T-helper 1 cell treated with Interleukin-12 subunit alpha and Interleukin-12 subunit beta and Interleukin-4 antibody, amounts not matched to agents 30 μg/mL and 1 μg/mL, for 36 hours (primary cell): Measurements from ENCODE around the gene MTHFD1L.

Source experiments
- H3K27ac Mint-ChIP-seq: one replicate; pipeline ENCODE4 v1.8.0; 2021; ENCODE audit warnings: mild to moderate bottlenecking, mixed read lengths
- H3K27me3 Mint-ChIP-seq: one replicate; pipeline ENCODE4 v1.8.0; 2021; ENCODE audit warnings: low read depth, mixed read lengths
- H3K36me3 Mint-ChIP-seq: one replicate; pipeline ENCODE4 v1.8.0; 2021; ENCODE audit warnings: low read depth, mixed read lengths
- H3K4me1 Mint-ChIP-seq: one replicate; pipeline ENCODE4 v1.8.0; 2021; ENCODE audit warnings: low read depth, mixed read lengths
- H3K4me3 Mint-ChIP-seq: one replicate; pipeline ENCODE4 v1.8.0; 2021; ENCODE audit warnings: mild to moderate bottlenecking, moderate library complexity, mixed read lengths
- H3K9me3 Mint-ChIP-seq: one replicate; pipeline ENCODE4 v1.8.0; 2021; ENCODE audit warnings: mixed read lengths

Gene MTHFD1L

DNA sequence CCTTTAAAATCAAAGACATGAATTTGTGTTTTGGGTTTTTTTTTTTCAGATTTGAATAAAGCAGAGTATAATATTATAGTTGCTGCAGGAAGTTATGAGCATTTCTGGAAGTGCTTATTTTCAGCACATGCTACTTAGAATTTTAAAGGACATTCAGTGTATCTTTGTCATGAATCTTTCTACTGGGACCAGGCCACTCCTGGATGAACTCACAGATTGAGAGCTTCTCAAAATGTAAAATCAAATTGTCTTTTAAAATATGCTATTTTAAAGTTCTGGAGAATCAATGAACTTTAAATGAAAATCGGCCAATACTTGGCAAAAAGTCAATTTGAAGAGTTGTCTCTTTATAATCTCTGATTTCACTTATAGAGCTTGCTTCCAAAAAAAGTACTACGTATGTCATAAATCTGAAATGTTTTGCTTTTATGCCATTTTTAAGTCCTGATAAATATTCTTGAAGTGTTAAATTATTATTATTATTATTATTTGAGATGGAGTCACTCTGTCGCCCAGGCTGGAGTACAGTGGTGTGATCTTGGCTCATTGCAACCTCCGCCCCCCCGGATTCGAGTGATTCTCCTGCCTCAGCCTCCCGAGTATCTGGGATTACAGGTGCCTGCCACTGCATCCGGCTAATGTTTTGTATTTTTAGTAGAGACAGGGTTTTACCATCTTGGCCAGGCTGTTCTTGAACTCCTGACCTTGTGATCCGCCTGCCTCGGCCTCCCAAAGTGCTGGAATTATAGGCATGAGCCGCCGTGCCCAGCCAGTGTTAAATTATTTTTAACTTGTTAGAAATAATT is 198.5 kb downstream of the MTHFD1L start:
- H3K27ac Mint-ChIP-seq, result no peak overlapping the region
- no peaks in the 10 kb centered on the region for H3K4me1 Mint-ChIP-seq
- H3K27me3 Mint-ChIP-seq, result no peaks in the 10 kb centered on the region
- H3K4me3 Mint-ChIP-seq, result no peak overlapping the region
- H3K9me3 Mint-ChIP-seq, result no peaks in the 10 kb centered on the region
- H3K36me3 Mint-ChIP-seq, result peaks cover 4% of the 10 kb centered on the region

DNA sequence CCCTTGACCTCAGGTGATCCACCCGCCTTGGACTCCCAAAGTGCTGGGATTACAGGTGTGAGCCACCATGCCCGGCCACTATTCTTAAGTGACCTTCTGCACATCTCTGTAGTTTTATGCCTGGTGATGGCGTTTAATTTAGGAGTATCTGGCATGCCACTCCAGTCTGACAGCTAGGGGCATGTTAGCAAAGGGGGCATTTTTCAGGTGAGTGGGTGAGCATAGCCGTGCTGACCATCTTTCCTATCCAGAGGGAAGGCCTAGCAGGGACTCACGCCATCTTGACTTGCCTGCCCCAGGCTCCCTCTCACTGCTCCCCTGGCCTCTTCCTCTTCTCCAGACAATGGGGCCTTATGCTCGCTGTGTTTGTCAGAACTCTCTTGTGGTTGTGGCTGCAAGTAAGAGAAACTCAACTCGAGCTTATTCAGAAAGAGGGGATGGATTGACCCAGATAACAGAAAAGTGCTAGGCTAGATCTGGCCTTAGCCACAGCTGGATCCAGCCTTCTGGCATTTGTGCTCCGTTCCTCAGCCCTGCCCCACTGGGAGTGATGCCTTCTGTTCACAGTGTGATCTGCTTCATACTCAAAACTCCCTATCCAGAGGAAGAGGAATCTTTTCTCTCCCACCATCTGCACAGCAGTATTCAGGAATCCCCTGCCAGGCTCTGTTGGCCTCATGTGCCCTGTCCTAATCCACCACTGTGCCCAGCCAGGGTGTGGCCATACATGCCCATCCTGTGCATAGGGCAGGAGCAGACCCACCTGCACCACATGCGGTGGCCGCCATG is 199.7 kb downstream of the MTHFD1L start:
- Mint-ChIP-seq H3K27ac (no peak overlapping the region), H3K27me3 (no peaks in the 10 kb centered on the region), H3K36me3 (peaks cover 9% of the 10 kb centered on the region), H3K4me1 (no peaks in the 10 kb centered on the region), H3K4me3 (no peak overlapping the region), H3K9me3 (no peaks in the 10 kb centered on the region)

DNA sequence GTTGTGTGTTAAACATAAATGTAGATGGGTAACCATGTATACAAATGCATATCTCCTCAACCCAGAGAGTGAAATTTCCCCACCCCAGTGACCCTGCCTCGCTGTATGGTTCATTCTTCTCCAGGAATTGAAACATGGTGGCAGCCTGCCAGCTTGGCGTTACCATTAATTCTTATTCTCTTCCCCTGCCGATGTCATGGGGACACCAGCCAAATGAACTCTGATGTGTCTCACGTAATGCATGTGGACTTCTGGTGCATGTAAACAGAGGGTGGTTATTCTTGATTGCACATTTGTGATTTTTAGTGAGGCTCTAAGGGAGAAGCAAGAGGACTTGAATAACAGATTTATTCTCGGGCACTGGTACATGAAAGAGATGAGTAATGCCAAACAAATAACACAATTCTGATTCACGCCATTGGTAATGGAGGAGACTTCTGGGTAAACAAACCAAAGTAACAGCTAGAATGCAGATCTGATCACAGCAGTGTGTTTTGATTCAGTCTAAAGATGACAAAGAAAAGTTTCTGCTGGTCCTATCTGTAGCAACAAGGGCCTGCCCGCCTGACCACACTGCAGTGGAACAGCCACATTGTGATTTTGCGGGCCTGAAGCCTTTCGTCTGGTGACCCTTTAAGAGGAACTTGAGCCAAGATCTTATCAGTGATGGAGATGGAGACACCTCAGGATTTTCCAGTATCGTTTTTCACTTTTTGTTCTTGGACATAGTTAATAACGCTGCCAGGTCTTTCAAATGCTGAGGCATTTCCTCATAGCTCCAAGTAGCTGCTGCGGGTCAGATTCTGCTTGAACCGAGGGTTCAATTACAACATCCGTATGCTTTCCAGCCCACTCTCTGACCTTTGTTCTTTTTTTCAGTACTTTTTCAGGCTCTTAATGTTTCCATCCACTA is 202.4 kb downstream of the MTHFD1L start:
- H3K27me3 Mint-ChIP-seq, result no peaks in the 10 kb centered on the region
- peaks cover 18% of the 10 kb centered on the region for H3K36me3 Mint-ChIP-seq
- no peaks in the 10 kb centered on the region for H3K9me3 Mint-ChIP-seq
- H3K4me3 Mint-ChIP-seq, result no peak overlapping the region
- no peak overlapping the region for H3K27ac Mint-ChIP-seq
- H3K4me1 Mint-ChIP-seq, result peaks cover 2% of the 10 kb centered on the region

DNA sequence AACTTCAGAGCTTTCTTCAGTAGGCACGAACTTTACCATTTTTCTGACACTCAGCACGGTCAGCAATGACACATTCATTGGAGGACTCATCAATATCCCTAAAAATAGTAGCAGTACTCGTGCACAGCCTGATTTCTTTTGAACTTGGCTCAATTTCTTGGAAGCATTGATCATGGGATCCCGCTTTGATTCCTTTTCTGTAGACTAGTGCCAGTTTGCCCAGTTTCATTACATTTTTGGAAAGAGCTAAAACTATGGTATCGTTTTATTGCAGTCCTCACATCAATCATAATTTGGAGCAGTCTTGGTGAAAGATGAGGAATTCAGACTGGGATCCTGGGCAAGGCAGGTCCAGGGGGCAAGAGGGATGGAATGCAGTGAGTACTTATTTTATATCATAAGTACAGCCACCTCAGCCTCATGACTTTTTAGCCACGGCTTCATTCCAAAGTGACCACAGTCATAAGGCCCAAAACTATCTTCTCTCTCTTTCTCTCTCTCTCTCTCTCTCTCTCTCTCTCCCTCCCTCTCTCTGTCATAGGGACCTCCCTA is 203.3 kb downstream of the MTHFD1L start:
- no peaks in the 10 kb centered on the region for H3K27me3 Mint-ChIP-seq
- H3K27ac Mint-ChIP-seq, result no peak overlapping the region
- H3K4me3 Mint-ChIP-seq, result no peak overlapping the region
- H3K4me1 Mint-ChIP-seq, result peaks cover 2% of the 10 kb centered on the region
- peaks cover 21% of the 10 kb centered on the region for H3K36me3 Mint-ChIP-seq
- no peaks in the 10 kb centered on the region for H3K9me3 Mint-ChIP-seq

DNA sequence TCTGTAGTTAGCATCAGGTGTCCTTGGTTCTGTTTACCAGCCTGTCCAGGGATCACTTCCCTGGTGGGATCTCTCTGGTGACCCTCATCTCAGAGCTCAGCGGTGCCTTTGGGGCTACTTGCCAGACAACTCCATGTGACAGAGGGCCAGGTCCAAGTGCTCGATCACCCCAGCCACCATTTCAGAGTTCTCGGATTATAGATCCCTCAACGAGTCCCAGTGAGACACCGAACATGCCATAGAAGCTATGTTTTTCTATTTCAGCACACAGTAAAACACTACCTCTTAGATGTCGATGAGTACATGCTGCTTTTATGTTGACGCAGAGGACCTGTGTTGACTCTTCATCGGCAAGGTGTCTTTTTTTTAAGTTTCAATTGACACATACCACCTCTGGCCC is 204.1 kb downstream of the MTHFD1L start:
- peaks cover 21% of the 10 kb centered on the region for H3K36me3 Mint-ChIP-seq
- H3K4me3 Mint-ChIP-seq, result no peak overlapping the region
- no peaks in the 10 kb centered on the region for H3K27me3 Mint-ChIP-seq
- H3K4me1 Mint-ChIP-seq, result peaks cover 2% of the 10 kb centered on the region
- no peak overlapping the region for H3K27ac Mint-ChIP-seq
- no peaks in the 10 kb centered on the region for H3K9me3 Mint-ChIP-seq

DNA sequence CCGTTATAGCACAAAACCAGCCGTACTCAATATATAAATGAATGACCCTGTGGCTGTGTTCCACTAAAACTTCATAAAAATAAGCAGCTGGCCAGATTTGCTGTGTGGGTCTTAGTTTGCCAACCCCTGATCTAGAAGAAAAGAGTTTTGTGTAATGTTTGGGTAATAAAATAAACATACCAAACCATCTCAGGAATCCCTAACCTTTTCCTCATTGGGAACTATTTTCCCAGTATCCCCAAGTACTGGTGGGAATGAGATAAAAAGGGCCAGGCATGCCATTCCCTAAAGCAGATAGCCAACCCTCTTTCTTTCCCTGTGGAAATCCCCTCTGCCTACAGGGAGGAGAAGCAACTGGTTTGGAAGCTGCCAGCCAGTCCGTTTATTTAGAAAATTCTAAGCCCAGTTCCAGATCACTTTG is 205.1 kb downstream of the MTHFD1L start:
- Mint-ChIP-seq H3K27me3 (no peaks in the 10 kb centered on the region), H3K27ac (no peak overlapping the region), H3K4me1 (peaks cover 2% of the 10 kb centered on the region), H3K36me3 (peaks cover 21% of the 10 kb centered on the region), H3K9me3 (no peaks in the 10 kb centered on the region), H3K4me3 (no peak overlapping the region)

DNA sequence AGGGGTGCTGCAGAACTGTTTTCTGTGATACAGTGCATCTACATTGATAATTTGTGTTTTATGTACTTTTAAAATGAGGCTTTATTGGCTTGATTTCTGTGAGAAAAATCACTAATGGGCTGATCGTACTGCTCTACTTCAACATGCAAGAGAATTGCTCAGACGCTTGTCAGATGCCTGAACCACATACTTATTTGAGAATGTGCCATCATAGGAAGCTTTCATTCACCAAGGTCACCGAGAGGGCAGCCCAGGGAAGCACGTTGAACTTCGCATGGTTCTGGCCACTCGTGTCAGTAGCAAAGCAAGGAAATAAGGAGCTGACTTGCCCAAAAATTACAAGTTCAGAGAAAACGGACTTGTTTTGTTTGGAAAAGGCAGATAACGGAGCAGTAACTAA is 205.8 kb downstream of the MTHFD1L start:
- no peak overlapping the region for H3K4me3 Mint-ChIP-seq
- no peak overlapping the region for H3K27ac Mint-ChIP-seq
- H3K4me1 Mint-ChIP-seq, result peaks cover 2% of the 10 kb centered on the region
- no peaks in the 10 kb centered on the region for H3K9me3 Mint-ChIP-seq
- peaks cover 21% of the 10 kb centered on the region for H3K36me3 Mint-ChIP-seq
- H3K27me3 Mint-ChIP-seq, result no peaks in the 10 kb centered on the region

DNA sequence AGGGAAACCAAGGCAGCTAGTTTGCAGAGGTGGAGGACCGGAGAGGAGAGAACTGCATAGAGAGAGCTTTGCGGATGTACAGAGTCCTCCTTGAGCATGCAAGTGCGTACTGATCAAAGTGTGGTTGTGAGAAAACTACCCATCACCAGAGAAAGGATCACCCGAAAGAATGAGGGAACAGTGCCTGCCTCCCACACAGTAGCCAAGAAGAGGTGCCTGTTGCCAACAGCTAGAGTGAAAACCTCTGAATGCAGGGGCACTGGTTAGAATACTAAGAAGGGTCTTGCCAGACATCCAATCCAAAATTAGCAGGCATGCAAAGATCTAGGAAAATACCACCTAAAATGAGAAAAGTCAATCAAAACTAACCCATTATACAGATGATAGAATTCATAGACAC is 207.6 kb downstream of the MTHFD1L start:
- Mint-ChIP-seq H3K4me3 (no peak overlapping the region), H3K9me3 (no peaks in the 10 kb centered on the region), H3K4me1 (peaks cover 2% of the 10 kb centered on the region), H3K27ac (no peak overlapping the region), H3K36me3 (peaks cover 21% of the 10 kb centered on the region), H3K27me3 (no peaks in the 10 kb centered on the region)

DNA sequence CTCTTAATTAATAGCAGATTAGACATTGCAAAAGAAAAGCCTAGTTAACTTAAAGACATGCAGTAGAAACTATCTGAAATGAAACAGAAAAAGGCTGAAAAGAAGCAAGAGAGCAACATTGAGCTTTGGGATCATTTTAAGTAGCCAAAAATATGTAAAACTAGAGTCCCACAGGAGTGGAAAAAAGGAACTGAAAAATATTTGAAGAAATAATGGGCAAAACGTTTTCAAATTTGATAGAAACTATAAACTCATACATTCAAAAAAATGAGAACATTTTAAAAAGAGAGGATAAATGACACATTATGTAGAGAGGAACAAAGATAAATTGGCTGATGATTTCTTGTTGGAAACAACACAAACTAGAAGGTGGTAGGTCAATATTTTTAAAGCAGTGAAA is 208.2 kb downstream of the MTHFD1L start:
- H3K36me3 Mint-ChIP-seq, result peaks cover 21% of the 10 kb centered on the region
- H3K4me1 Mint-ChIP-seq, result peaks cover 2% of the 10 kb centered on the region
- H3K27me3 Mint-ChIP-seq, result no peaks in the 10 kb centered on the region
- no peak overlapping the region for H3K4me3 Mint-ChIP-seq
- H3K9me3 Mint-ChIP-seq, result no peaks in the 10 kb centered on the region
- H3K27ac Mint-ChIP-seq, result no peak overlapping the region

DNA sequence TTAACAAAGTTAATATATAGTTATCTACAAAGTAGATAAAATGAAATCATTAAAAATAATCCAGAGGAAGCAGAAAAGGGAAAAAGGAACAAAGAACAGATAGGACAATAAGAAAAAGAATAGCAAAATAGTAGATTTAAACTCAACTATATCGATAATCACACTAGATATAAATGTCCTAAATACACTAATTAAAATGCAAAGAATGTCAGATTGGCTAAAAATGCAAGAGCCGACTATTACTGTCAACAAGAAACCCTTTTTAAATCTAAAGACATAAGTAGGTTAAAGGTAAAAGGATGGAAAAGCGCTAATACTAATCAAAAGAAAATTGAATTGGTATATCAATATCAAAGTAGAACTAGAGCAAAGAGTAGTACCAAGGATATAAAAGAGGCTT is 209.5 kb downstream of the MTHFD1L start:
- H3K36me3 Mint-ChIP-seq, result peaks cover 18% of the 10 kb centered on the region
- H3K9me3 Mint-ChIP-seq, result no peaks in the 10 kb centered on the region
- H3K4me3 Mint-ChIP-seq, result no peak overlapping the region
- H3K4me1 Mint-ChIP-seq, result peaks cover 2% of the 10 kb centered on the region
- H3K27me3 Mint-ChIP-seq, result no peaks in the 10 kb centered on the region
- H3K27ac Mint-ChIP-seq, result no peak overlapping the region

DNA sequence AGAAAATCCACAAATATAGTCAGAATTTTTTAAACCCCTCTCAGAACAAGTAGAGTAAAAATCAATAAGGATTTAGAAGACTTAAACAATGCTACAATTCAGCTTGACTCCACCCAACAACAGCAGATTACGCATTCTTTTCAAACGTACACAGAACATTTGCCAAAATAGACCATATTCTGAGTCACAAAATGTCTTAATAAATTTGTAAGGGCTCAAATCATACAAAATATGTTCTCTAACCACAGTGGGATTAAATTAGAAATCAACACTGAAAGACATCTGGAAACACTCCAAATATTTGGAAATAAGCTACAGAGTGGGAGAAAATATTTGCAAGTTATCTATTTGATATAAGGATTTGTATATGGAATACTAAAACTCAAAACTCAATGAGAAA is 210.0 kb downstream of the MTHFD1L start:
- H3K9me3 Mint-ChIP-seq, result no peaks in the 10 kb centered on the region
- H3K36me3 Mint-ChIP-seq, result peaks cover 18% of the 10 kb centered on the region
- no peak overlapping the region for H3K27ac Mint-ChIP-seq

DNA sequence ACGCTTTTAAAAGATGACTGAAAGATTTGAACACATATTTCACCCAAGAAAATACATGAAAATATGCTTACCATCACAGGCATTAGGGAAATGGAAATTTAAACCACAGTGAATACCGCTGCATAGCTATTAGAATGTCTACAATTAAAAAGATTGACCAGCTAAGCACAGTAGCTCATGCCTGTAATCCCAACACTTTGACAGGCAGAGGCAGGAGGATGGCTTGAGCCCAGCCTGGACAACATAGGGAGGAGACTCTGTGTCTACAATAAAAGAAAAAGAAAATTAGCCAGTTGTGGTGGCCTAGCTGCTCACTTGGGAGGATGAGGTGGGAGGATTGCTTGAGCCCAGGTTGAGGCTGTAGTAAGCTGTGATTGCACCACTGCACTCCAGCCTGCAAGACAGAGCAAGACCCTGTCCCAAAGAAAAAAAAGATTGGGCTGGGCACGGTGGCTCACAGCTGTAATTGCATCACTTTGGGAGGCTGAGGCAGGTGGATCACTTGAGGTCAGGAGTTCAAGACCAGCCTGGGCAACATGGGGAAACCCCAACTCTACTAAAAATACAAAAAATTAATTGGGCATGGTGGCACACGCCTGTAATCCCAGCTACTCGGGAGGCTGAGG is 210.5 kb downstream of the MTHFD1L start:
- Mint-ChIP-seq H3K27me3 (no peaks in the 10 kb centered on the region), H3K4me3 (no peak overlapping the region), H3K4me1 (peaks cover under 1% of the 10 kb centered on the region), H3K36me3 (peaks cover 14% of the 10 kb centered on the region), H3K27ac (no peak overlapping the region), H3K9me3 (no peaks in the 10 kb centered on the region)

More for the DNA sequence above, 210.0 kb downstream of the MTHFD1L start:
- Mint-ChIP-seq H3K27me3 (no peaks in the 10 kb centered on the region), H3K4me3 (no peak overlapping the region), H3K4me1 (peaks cover 2% of the 10 kb centered on the region)

DNA sequence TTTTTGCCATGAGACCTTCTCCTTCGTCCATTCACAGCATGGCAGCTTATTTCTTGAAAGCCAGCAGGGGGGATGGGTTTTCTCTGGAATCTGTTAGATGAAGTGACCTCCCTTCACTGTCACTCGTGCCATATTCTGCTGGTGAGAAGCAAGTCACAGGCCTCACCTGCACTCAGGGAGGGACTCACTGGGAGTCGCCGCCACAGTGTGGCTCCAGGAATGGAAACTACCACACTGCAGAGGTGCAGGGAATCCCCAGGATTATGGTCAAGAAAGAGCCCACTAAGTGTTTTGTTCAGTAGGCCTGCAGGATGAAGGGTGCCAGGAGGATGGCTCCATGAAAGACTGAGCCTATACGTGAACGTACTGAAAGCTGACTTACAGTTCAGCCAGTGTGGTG is 213.2 kb downstream of the MTHFD1L start:
- no peaks in the 10 kb centered on the region for H3K9me3 Mint-ChIP-seq
- H3K27ac Mint-ChIP-seq, result no peak overlapping the region
- no peaks in the 10 kb centered on the region for H3K4me1 Mint-ChIP-seq
- H3K27me3 Mint-ChIP-seq, result no peaks in the 10 kb centered on the region
- H3K36me3 Mint-ChIP-seq, result peaks cover 2% of the 10 kb centered on the region
- H3K4me3 Mint-ChIP-seq, result no peak overlapping the region

DNA sequence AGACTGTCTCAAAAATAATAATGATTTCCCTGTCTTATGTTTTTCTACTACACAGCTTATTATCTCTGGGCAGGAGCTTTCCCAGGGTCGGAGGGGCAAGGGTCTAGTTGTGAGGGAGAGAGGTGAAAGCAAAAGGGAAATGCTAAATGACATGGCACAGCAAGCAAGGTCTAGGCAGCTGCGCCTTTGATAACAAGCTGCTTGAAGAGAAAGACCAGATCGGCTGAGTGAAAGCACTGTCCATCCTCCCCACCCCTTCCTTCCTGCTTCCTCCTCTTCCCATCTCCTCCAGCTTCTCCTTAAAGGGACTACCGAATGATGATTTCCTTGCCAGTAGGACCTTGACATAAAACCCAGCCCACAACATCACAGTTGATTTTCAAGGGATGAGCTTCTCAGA is 216.2 kb downstream of the MTHFD1L start:
- no peaks in the 10 kb centered on the region for H3K4me1 Mint-ChIP-seq
- H3K27ac Mint-ChIP-seq, result peak overlapping the region; percentile 2
- no peaks in the 10 kb centered on the region for H3K9me3 Mint-ChIP-seq
- H3K36me3 Mint-ChIP-seq, result peaks cover 2% of the 10 kb centered on the region
- no peaks in the 10 kb centered on the region for H3K27me3 Mint-ChIP-seq
- H3K4me3 Mint-ChIP-seq, result no peak overlapping the region
